ENCODE measurements around the gene NECTIN4. TPM values are rescaled to one million over a fixed set of nuclear protein-coding genes. Genes with fewer than 3 reads are reported as not detected.

The NECTIN4 gene
- total and polyA plus RNA-seq, 2 of the 13 experiments (the other 11 are each of a cell fraction or from before 2014, with no cell fraction given) = 5.9 to 12.4 TPM

DNA sequence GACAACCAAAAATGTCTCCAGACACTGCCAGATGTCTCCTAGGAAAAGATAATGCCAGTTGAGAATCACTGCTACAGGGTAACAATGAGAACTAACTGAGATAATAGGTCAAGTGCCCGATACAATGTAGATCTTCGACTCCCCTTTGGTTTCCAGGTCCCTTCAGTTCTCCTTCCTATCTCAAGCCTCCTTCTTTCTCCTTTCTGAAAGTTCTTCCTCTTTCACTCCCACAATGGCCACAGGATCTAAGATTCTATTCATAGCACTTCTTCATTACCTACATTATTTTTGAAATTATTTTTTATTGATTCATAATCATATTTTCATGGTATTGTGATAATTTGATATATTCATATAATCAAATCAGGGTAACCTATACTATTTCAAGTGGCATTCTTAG is 22.2 kb upstream of the NECTIN4 start (continued):
- TF ChIP-seq, protein P1, sequence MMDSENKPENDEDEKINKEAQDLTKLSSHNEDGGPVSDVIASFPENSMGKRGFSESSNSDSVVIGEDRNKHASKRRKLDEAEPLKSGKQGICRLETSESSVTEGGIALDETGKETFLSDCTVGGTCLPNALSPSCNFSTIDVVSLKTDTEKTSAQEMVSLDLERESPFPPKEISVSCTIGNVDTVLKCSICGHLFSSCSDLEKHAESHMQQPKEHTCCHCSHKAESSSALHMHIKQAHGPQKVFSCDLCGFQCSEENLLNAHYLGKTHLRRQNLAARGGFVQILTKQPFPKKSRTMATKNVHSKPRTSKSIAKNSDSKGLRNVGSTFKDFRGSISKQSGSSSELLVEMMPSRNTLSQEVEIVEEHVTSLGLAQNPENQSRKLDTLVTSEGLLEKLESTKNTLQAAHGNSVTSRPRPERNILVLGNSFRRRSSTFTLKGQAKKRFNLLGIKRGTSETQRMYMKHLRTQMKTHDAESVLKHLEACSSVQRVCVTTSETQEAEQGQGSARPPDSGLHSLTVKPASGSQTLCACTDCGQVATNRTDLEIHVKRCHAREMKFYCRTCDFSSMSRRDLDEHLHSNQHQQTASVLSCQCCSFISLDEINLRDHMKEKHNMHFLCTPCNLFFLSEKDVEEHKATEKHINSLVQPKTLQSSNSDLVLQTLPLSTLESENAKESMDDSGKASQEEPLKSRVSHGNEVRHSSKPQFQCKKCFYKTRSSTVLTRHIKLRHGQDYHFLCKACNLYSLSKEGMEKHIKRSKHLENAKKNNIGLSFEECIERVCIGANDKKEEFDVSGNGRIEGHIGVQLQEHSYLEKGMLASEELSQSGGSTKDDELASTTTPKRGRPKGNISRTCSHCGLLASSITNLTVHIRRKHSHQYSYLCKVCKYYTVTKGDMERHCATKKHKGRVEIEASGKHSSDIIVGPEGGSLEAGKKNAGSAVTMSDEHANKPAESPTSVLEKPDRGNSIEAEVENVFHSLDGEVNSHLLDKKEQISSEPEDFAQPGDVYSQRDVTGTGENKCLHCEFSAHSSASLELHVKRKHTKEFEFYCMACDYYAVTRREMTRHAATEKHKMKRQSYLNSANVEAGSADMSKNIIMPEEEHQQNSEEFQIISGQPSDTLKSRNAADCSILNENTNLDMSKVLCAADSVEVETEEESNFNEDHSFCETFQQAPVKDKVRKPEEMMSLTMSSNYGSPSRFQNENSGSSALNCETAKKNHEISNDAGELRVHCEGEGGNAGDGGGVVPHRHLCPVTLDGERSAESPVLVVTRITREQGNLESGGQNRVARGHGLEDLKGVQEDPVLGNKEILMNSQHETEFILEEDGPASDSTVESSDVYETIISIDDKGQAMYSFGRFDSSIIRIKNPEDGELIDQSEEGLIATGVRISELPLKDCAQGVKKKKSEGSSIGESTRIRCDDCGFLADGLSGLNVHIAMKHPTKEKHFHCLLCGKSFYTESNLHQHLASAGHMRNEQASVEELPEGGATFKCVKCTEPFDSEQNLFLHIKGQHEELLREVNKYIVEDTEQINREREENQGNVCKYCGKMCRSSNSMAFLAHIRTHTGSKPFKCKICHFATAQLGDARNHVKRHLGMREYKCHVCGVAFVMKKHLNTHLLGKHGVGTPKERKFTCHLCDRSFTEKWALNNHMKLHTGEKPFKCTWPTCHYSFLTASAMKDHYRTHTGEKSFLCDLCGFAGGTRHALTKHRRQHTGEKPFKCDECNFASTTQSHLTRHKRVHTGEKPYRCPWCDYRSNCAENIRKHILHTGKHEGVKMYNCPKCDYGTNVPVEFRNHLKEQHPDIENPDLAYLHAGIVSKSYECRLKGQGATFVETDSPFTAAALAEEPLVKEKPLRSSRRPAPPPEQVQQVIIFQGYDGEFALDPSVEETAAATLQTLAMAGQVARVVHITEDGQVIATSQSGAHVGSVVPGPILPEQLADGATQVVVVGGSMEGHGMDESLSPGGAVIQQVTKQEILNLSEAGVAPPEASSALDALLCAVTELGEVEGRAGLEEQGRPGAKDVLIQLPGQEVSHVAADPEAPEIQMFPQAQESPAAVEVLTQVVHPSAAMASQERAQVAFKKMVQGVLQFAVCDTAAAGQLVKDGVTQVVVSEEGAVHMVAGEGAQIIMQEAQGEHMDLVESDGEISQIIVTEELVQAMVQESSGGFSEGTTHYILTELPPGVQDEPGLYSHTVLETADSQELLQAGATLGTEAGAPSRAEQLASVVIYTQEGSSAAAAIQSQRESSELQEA (CRISPR knock-in tag; IDR thresholded peaks at IDR 0.05; ENCODE audit: not compliant biosample characterization) = no peak
- TF ChIP-seq ZNF12 (CRISPR knock-in tag; IDR thresholded peaks at IDR 0.05) = no peak
- no peak for TF ChIP-seq MAZ (IDR thresholded peaks at IDR 0.05; ENCODE audit: borderline replicate concordance, low read depth, low read length)
- no peak for TF ChIP-seq MAZ (CRISPR knock-in tag; IDR thresholded peaks at IDR 0.05; ENCODE audit: low read depth)
- TF ChIP-seq MAF1 (CRISPR knock-in tag; IDR thresholded peaks at IDR 0.05; ENCODE audit: borderline replicate concordance) = no peak
- no peak for TF ChIP-seq HNRNPUL1 (IDR thresholded peaks at IDR 0.05; ENCODE audit: low read depth, low read length)
- TF ChIP-seq ZNF788 (CRISPR knock-in tag; IDR thresholded peaks at IDR 0.05; ENCODE audit: borderline replicate concordance) = no peak
- no peak for TF ChIP-seq TBP (CRISPR knock-in tag; IDR thresholded peaks at IDR 0.05)
- TF ChIP-seq, protein P2, sequence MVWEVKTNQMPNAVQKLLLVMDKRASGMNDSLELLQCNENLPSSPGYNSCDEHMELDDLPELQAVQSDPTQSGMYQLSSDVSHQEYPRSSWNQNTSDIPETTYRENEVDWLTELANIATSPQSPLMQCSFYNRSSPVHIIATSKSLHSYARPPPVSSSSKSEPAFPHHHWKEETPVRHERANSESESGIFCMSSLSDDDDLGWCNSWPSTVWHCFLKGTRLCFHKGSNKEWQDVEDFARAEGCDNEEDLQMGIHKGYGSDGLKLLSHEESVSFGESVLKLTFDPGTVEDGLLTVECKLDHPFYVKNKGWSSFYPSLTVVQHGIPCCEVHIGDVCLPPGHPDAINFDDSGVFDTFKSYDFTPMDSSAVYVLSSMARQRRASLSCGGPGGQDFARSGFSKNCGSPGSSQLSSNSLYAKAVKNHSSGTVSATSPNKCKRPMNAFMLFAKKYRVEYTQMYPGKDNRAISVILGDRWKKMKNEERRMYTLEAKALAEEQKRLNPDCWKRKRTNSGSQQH (CRISPR knock-in tag; IDR thresholded peaks at IDR 0.05; ENCODE audit: low read depth) = no peak
- no peak for TF ChIP-seq JDP2 (CRISPR knock-in tag; IDR thresholded peaks at IDR 0.05; ENCODE audit: borderline replicate concordance)

Measured in HepG2 (cell line).